HepG2 (cell line): Measurements from ENCODE around the gene DNASE2. TPM values are rescaled to one million over a fixed set of nuclear protein-coding genes. Genes with fewer than 3 reads are reported as not detected.
A peak's percentile ranks its signal among the peaks of the same experiment; 100 is the strongest.

Experiments used
- ARNT2 ChIP-seq: sonication (generic); formaldehyde crosslinking; IDR thresholded peaks from 2 replicates; pipeline ENCODE4 v1.8.0; 2022; ENCODE audit warnings: mild to moderate bottlenecking, low read depth, missing genetic modification reagents, moderate library complexity
- CAMTA2 ChIP-seq: sonication (generic); formaldehyde crosslinking; IDR thresholded peaks from 2 replicates; pipeline ENCODE4 v1.4.0; 2020; ENCODE audit warnings: mild to moderate bottlenecking, missing genetic modification reagents, borderline replicate concordance
- GATA4 ChIP-seq: sonication (generic); IDR thresholded peaks from 2 replicates; pipeline ENCODE4 v1.6.1; 2016; ENCODE audit warnings: antibody characterized with exemption, low read depth, borderline replicate concordance
- GATAD2A ChIP-seq: IDR thresholded peaks from 2 replicates; pipeline ENCODE4 v1.6.1; 2016
- HNF4A ChIP-seq: sonication (generic); formaldehyde crosslinking; IDR thresholded peaks from 2 replicates; pipeline ENCODE4 v1.4.0; 2020; ENCODE audit warnings: missing genetic modification reagents
- HNRNPL ChIP-seq: fragments of 200-400 bp; formaldehyde crosslinking; IDR thresholded peaks from 2 replicates; pipeline ENCODE4 v1.6.1; 2017; ENCODE audit warnings: mild to moderate bottlenecking, low read depth, low read length
- HOXA3 ChIP-seq: sonication (generic); formaldehyde crosslinking; IDR thresholded peaks from 2 replicates; pipeline ENCODE4 v1.5.0; 2020; ENCODE audit warnings: missing genetic modification reagents
- MXI1 ChIP-seq: IDR thresholded peaks from 3 replicates; pipeline ENCODE4 v1.6.1; 2012; ENCODE audit warnings: low read depth, low read length, inconsistent platforms, borderline replicate concordance
- NFRKB ChIP-seq: fragments of 450-650 bp; IDR thresholded peaks from 2 replicates; pipeline ENCODE4 v1.6.1; 2017
- NONO ChIP-seq, 2 experiments: fragments of 450-650 bp in 1 of 2; sonication (generic) in 1 of 2; formaldehyde crosslinking in 1 of 2; IDR thresholded peaks in 1 of 2; conservative IDR thresholded peaks in 1 of 2; 2 replicates each; pipeline versions ENCODE4 v1.6.1 to v1.8.0; 2017 to 2022; ENCODE audit warnings: mild to moderate bottlenecking in 1 of 2, missing genetic modification reagents in 1 of 2, moderate library complexity in 1 of 2
- POLR2A ChIP-seq, 2 experiments: IDR thresholded peaks; 2 replicates each; pipeline ENCODE4 v1.6.1; 2011; ENCODE audit warnings: low read depth in 2 of 2, low read length in 2 of 2, mild to moderate bottlenecking in 1 of 2, moderate library complexity in 1 of 2; ENCODE audit not compliant: insufficient read depth in 1 of 2
- SAP130 ChIP-seq: IDR thresholded peaks from 2 replicates; pipeline ENCODE4 v1.6.1; 2016; ENCODE audit warnings: low read depth
- SP1 ChIP-seq, 2 experiments: fragments of 450-650 bp in 1 of 2; sonication (generic) in 1 of 2; formaldehyde crosslinking in 1 of 2; IDR thresholded peaks; 2 replicates each; pipeline versions ENCODE4 v1.4.0 to v1.6.1; 2016 to 2020; ENCODE audit warnings: missing genetic modification reagents in 1 of 2
- SP5 ChIP-seq: IDR thresholded peaks from 2 replicates; pipeline ENCODE4 v1.6.1; 2016; ENCODE audit warnings: low read depth, borderline replicate concordance
- SPEN ChIP-seq: sonication (generic); formaldehyde crosslinking; IDR thresholded peaks from 2 replicates; pipeline ENCODE4 v1.5.1; 2020; ENCODE audit warnings: low read depth, mild to moderate bottlenecking, missing genetic modification reagents
- ZBTB42 ChIP-seq: sonication (generic); formaldehyde crosslinking; IDR thresholded peaks from 2 replicates; pipeline ENCODE4 v1.5.0; 2020; ENCODE audit warnings: mild to moderate bottlenecking, missing genetic modification reagents
- ZFX ChIP-seq: sonication (generic); formaldehyde crosslinking; IDR thresholded peaks from 2 replicates; pipeline ENCODE4 v1.4.0; 2020; ENCODE audit warnings: mild to moderate bottlenecking, low read depth, missing genetic modification reagents, moderate library complexity
- ZNF556 ChIP-seq: sonication (generic); formaldehyde crosslinking; IDR thresholded peaks from 2 replicates; pipeline ENCODE4 v1.4.0; 2020; ENCODE audit warnings: mild to moderate bottlenecking, missing genetic modification reagents, borderline replicate concordance
- polyA plus RNA-seq, 8 experiments: library from polyadenylated mRNA; depleted of rRNA in 3 of 8; stranded (reverse) in 7 of 8; unstranded in 1 of 8; fragments of >200 nt; fragmentation: Illumina TruSeq in 4 of 8; extraction: Trizol in 4 of 8; gene quantifications; 2 replicates each; pipeline versions ENCODE4 v1.2.1 to v1.2.3, GENCODE V29; 2011 to 2016; ENCODE audit warnings: low read depth in 4 of 8, missing spikeins in 1 of 8, mixed read lengths in 1 of 8; ENCODE audit not compliant: insufficient read depth in 1 of 8
- total RNA-seq, 5 experiments: library from RNA; depleted of rRNA; stranded (reverse); fragments of >200 nt; fragmentation: Illumina TruSeq; extraction: Trizol; gene quantifications; 2 replicates each; pipeline ENCODE4 v1.2.3, GENCODE V29; 2016; ENCODE audit warnings: low read depth in 1 of 5
- TF ChIP-seq, protein P1 (sequence below), 2 experiments: sonication (generic) in 1 of 2; formaldehyde crosslinking in 1 of 2; IDR thresholded peaks; 2 replicates each; pipeline versions ENCODE4 v1.4.0 to v1.6.1; 2018 to 2020; ENCODE audit warnings: missing genetic modification reagents in 2 of 2, borderline replicate concordance in 1 of 2, low read depth in 1 of 2, mild to moderate bottlenecking in 1 of 2, missing biosample characterization in 1 of 2
- TF ChIP-seq, protein P2 (sequence below): sonication (generic); formaldehyde crosslinking; IDR thresholded peaks from 2 replicates; pipeline ENCODE4 v1.5.1; 2020; ENCODE audit warnings: mild to moderate bottlenecking, missing genetic modification reagents, moderate library complexity
- TF ChIP-seq, protein P3 (sequence below): IDR thresholded peaks from 2 replicates; pipeline ENCODE4 v1.6.1; 2016; ENCODE audit warnings: missing genetic modification reagents, missing compliant biosample characterization
- TF ChIP-seq, protein P4 (sequence below): sonication (generic); formaldehyde crosslinking; IDR thresholded peaks from 2 replicates; pipeline ENCODE4 v1.4.0; 2020; ENCODE audit warnings: missing genetic modification reagents

Gene DNASE2
- total and polyA plus RNA-seq, 2 of the 13 experiments (the other 11 are each of a cell fraction or from before 2014, with no cell fraction given) = 7.5 to 16.2 TPM

DNA sequence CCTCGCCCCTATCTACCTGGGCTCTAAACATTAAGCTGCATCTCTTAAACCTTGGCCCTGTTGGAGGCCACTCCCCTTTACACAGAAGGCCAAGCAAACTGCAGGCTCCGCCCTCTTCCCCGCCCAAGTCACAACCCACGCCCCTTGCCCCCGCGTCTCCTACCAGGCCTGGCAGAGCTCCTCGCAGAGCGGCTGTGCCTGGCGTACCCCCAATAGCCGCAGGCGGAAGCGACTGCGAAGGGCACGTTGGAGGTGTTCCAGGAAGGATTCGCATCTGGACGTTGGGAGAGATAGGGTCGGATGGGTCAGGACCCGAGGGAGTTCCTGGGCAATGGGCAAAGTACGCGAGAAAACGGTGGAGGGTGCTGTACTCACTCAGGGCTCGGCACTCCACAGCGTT, 52.8 kb downstream of the DNASE2 start (continued):
- TF ChIP-seq, protein P1, sequence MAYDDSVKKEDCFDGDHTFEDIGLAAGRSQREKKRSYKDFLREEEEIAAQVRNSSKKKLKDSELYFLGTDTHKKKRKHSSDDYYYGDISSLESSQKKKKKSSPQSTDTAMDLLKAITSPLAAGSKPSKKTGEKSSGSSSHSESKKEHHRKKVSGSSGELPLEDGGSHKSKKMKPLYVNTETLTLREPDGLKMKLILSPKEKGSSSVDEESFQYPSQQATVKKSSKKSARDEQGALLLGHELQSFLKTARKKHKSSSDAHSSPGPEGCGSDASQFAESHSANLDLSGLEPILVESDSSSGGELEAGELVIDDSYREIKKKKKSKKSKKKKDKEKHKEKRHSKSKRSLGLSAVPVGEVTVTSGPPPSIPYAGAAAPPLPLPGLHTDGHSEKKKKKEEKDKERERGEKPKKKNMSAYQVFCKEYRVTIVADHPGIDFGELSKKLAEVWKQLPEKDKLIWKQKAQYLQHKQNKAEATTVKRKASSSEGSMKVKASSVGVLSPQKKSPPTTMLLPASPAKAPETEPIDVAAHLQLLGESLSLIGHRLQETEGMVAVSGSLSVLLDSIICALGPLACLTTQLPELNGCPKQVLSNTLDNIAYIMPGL (CRISPR knock-in tag; IDR thresholded peaks at IDR 0.05; ENCODE audit: borderline replicate concordance in 1 of 2, low read depth in 1 of 2) = peak in 1 of 2 experiments; percentile 31; a peak in 1 of 4 replicates
- TF ChIP-seq, protein P2, sequence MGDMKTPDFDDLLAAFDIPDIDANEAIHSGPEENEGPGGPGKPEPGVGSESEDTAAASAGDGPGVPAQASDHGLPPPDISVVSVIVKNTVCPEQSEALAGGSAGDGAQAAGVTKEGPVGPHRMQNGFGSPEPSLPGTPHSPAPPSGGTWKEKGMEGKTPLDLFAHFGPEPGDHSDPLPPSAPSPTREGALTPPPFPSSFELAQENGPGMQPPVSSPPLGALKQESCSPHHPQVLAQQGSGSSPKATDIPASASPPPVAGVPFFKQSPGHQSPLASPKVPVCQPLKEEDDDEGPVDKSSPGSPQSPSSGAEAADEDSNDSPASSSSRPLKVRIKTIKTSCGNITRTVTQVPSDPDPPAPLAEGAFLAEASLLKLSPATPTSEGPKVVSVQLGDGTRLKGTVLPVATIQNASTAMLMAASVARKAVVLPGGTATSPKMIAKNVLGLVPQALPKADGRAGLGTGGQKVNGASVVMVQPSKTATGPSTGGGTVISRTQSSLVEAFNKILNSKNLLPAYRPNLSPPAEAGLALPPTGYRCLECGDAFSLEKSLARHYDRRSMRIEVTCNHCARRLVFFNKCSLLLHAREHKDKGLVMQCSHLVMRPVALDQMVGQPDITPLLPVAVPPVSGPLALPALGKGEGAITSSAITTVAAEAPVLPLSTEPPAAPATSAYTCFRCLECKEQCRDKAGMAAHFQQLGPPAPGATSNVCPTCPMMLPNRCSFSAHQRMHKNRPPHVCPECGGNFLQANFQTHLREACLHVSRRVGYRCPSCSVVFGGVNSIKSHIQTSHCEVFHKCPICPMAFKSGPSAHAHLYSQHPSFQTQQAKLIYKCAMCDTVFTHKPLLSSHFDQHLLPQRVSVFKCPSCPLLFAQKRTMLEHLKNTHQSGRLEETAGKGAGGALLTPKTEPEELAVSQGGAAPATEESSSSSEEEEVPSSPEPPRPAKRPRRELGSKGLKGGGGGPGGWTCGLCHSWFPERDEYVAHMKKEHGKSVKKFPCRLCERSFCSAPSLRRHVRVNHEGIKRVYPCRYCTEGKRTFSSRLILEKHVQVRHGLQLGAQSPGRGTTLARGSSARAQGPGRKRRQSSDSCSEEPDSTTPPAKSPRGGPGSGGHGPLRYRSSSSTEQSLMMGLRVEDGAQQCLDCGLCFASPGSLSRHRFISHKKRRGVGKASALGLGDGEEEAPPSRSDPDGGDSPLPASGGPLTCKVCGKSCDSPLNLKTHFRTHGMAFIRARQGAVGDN (CRISPR knock-in tag) = peak; percentile 62; the same call in 1 of the 2 replicates
- no peak for TF ChIP-seq ZBTB42 (CRISPR knock-in tag)
- peak; percentile 15; the same call in 1 of the 2 replicates for TF ChIP-seq GATAD2A (CRISPR knock-in tag)
- no peak for TF ChIP-seq NONO (IDR thresholded peaks at IDR 0.05)
- TF ChIP-seq NONO (CRISPR knock-in tag; conservative IDR thresholded peaks at IDR 0.05) = 0 out of 2 replicates have a peak, but pooled peaks have one; percentile 33
- no peak for TF ChIP-seq ZNF556
- TF ChIP-seq HOXA3 (CRISPR knock-in tag) = peak; percentile 20; the same call in 1 of the 2 replicates
- TF ChIP-seq, protein P3, sequence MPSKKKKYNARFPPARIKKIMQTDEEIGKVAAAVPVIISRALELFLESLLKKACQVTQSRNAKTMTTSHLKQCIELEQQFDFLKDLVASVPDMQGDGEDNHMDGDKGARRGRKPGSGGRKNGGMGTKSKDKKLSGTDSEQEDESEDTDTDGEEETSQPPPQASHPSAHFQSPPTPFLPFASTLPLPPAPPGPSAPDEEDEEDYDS (CRISPR knock-in tag) = peak; percentile 39; the same call in 1 of the 2 replicates
- TF ChIP-seq GATA4 = no peak
- no peak for TF ChIP-seq SP1 (IDR thresholded peaks at IDR 0.05)
- peak; percentile 49 for TF ChIP-seq SP1 (CRISPR knock-in tag; IDR thresholded peaks at IDR 0.05)
- peak; percentile 73; the same call in 1 of the 2 replicates for TF ChIP-seq HNRNPL
- TF ChIP-seq POLR2A (IDR thresholded peaks at IDR 0.05; ENCODE audit: insufficient read depth in 1 of 2, low read depth in 2 of 2, low read length in 2 of 2) = 0 out of 4 replicates have a peak, but pooled peaks of 1 of the 2 experiments have one; percentile 36
- TF ChIP-seq SAP130 (CRISPR knock-in tag) = peak; percentile 39; the same call in 1 of the 2 replicates
- peak; percentile 43; the same call in 1 of the 2 replicates for TF ChIP-seq SPEN (CRISPR knock-in tag)
- peak; percentile 27; the same call in 1 of the 2 replicates for TF ChIP-seq HNF4A
- TF ChIP-seq SP5 (CRISPR knock-in tag) = peak; percentile 57; the same call in 1 of the 2 replicates
- TF ChIP-seq ZFX (CRISPR knock-in tag) = peak; percentile 66; the same call in 1 of the 2 replicates
- TF ChIP-seq ARNT2 = no peak
- TF ChIP-seq, protein P4, sequence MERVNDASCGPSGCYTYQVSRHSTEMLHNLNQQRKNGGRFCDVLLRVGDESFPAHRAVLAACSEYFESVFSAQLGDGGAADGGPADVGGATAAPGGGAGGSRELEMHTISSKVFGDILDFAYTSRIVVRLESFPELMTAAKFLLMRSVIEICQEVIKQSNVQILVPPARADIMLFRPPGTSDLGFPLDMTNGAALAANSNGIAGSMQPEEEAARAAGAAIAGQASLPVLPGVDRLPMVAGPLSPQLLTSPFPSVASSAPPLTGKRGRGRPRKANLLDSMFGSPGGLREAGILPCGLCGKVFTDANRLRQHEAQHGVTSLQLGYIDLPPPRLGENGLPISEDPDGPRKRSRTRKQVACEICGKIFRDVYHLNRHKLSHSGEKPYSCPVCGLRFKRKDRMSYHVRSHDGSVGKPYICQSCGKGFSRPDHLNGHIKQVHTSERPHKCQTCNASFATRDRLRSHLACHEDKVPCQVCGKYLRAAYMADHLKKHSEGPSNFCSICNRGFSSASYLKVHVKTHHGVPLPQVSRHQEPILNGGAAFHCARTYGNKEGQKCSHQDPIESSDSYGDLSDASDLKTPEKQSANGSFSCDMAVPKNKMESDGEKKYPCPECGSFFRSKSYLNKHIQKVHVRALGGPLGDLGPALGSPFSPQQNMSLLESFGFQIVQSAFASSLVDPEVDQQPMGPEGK (CRISPR knock-in tag) = peak; percentile 33; the same call in 1 of the 2 replicates
- TF ChIP-seq CAMTA2 (CRISPR knock-in tag) = no peak
- TF ChIP-seq MXI1 = no peak
- no peak for TF ChIP-seq NFRKB
